K562 (cell line): ENCODE data around the gene ALDH3B2. TPM values are rescaled to one million over a fixed set of nuclear protein-coding genes. Genes with fewer than 3 reads are reported as not detected.
A peak's percentile ranks its signal among the peaks of the same experiment; 100 is the strongest.

ENCODE experiments used
- ATF4 ChIP-seq: fragments of 450-650 bp; formaldehyde crosslinking; IDR thresholded peaks from 2 replicates; pipeline ENCODE4 v1.4.0; 2022; ENCODE audit warnings: mild to moderate bottlenecking, moderate library complexity
- CBX3 ChIP-seq, 2 experiments: IDR thresholded peaks; 1 replicate in 1 of 2; 2 replicates in 1 of 2; pipeline ENCODE4 v1.6.1; 2012; ENCODE audit warnings: inconsistent platforms in 2 of 2, low read length in 2 of 2, borderline replicate concordance in 1 of 2, control low read depth in 1 of 2
- DEAF1 ChIP-seq: fragments of 450-650 bp; formaldehyde crosslinking; IDR thresholded peaks from 2 replicates; pipeline ENCODE4 v1.4.0; 2020; ENCODE audit warnings: mild to moderate bottlenecking, moderate library complexity
- FOSL1 ChIP-seq: fragments of 200-800 bp; sonication (Bioruptor generic); conservative IDR thresholded peaks from 2 replicates; pipeline ENCODE4 v1.6.1; 2016; ENCODE audit warnings: missing genetic modification characterization, missing compliant biosample characterization
- GATA2 ChIP-seq: sonication (generic); formaldehyde crosslinking; IDR thresholded peaks from 2 replicates; pipeline ENCODE4 v1.4.0; 2020; ENCODE audit warnings: mild to moderate bottlenecking, missing genetic modification reagents
- HES1 ChIP-seq: fragments of 450-650 bp; IDR thresholded peaks from 2 replicates; pipeline ENCODE4 v1.6.1; 2016; ENCODE audit warnings: low read depth, mild to moderate bottlenecking, moderate library complexity
- MEIS2 ChIP-seq: fragments of 450-650 bp; IDR thresholded peaks from 2 replicates; pipeline ENCODE4 v1.6.1; 2014; ENCODE audit warnings: mild to moderate bottlenecking; ENCODE audit not compliant: partially characterized antibody
- NKRF ChIP-seq: fragments of 450-650 bp; IDR thresholded peaks from 2 replicates; pipeline ENCODE4 v1.6.1; 2016; ENCODE audit warnings: borderline replicate concordance
- RB1 ChIP-seq: fragments of 450-650 bp; IDR thresholded peaks from 2 replicates; pipeline ENCODE4 v1.6.1; 2017; ENCODE audit warnings: low read depth, mild to moderate bottlenecking
- SMAD1 ChIP-seq: fragments of 150-350 bp; IDR thresholded peaks from 2 replicates; pipeline ENCODE4 v1.6.1; 2014; ENCODE audit warnings: low read length, low read depth; ENCODE audit not compliant: partially characterized antibody
- SMAD4 ChIP-seq: fragments of 250-450 bp; sonication (Bioruptor Pico); conservative IDR thresholded peaks from 2 replicates; pipeline ENCODE4 v1.8.0; 2021; ENCODE audit warnings: inconsistent platforms, mild to moderate bottlenecking, moderate library complexity
- UBTF ChIP-seq, 2 experiments: IDR thresholded peaks; 2 replicates each; pipeline ENCODE4 v1.6.1; 2012; ENCODE audit warnings: improper control_type of control experiment in 2 of 2, low read depth in 2 of 2, low read length in 2 of 2, borderline replicate concordance in 1 of 2
- ZNF12 ChIP-seq: sonication (generic); formaldehyde crosslinking; IDR thresholded peaks from 2 replicates; pipeline ENCODE4 v1.4.0; 2020; ENCODE audit warnings: mild to moderate bottlenecking, missing genetic modification reagents
- ZNF146 ChIP-seq: IDR thresholded peaks from one replicate; pipeline ENCODE4 v1.6.1; 2018; ENCODE audit warnings: missing compliant biosample characterization; ENCODE audit not compliant: unreplicated experiment
- ZNF175 ChIP-seq: fragments of 200-800 bp; sonication (Bioruptor generic); IDR thresholded peaks from 2 replicates; pipeline ENCODE4 v1.6.1; 2016; ENCODE audit warnings: low read depth, mild to moderate bottlenecking, missing genetic modification characterization, missing compliant biosample characterization
- ZNF316 ChIP-seq: fragments of 450-650 bp; IDR thresholded peaks from 2 replicates; pipeline ENCODE4 v1.6.1; 2016
- ZNF449 ChIP-seq: fragments of 250-450 bp; sonication (Bioruptor Pico); IDR thresholded peaks from 2 replicates; pipeline ENCODE4 v1.8.0; 2022; ENCODE audit warnings: moderate library complexity, mild to moderate bottlenecking, inconsistent platforms
- ZNF764 ChIP-seq: fragments of 250-450 bp; sonication (Bioruptor Pico); IDR thresholded peaks from 2 replicates; pipeline ENCODE4 v1.4.0; 2020; ENCODE audit warnings: low read depth, mild to moderate bottlenecking, moderate library complexity
- polyA plus RNA-seq, 8 experiments: library from polyadenylated mRNA; depleted of rRNA in 4 of 8; stranded (reverse) in 5 of 8; unstranded in 3 of 8; fragments of >200 nt; fragmentation: Nextera tagmentation in 2 of 8; fragmentation: Illumina TruSeq in 1 of 8; extraction: Ambion mirVana in 2 of 8; extraction: Trizol in 1 of 8; gene quantifications; 2 replicates each; pipeline versions ENCODE4 v1.2.1 to v1.2.3, GENCODE V29; 2011 to 2014; ENCODE audit warnings: inconsistent platforms in 1 of 8, missing spikeins in 1 of 8
- total RNA-seq, 7 experiments: library from RNA; depleted of rRNA in 6 of 7; stranded (reverse); fragments of >200 nt in 6 of 7; fragmentation: Illumina TruSeq in 2 of 7; extraction: Trizol in 2 of 7; gene quantifications; 2 replicates each; pipeline versions ENCODE4 v1.2.1 to v1.2.3, GENCODE V29; 2011 to 2021; ENCODE audit warnings: low replicate concordance in 1 of 7

The ALDH3B2 gene
- total and polyA plus RNA-seq, 9 of the 15 experiments (the other 6 are each of a cell fraction or from before 2014, with no cell fraction given): not detected

GRCh38 chr11:67656278-67656922 is 18.0 kb downstream of the ALDH3B2 start (continued):
- TF ChIP-seq NKRF: no peak
- TF ChIP-seq ZNF449 (CRISPR knock-in tag): no peak
- TF ChIP-seq UBTF (IDR thresholded peaks at IDR 0.05; ENCODE audit: borderline replicate concordance in 1 of 2, low read depth in 2 of 2, low read length in 2 of 2): no peak
- TF ChIP-seq FOSL1 (tag): peak; percentile 58
- TF ChIP-seq ZNF316: 0 out of 2 replicates have a peak, but pooled peaks have one; percentile 24
- no peak for TF ChIP-seq ZNF764
- TF ChIP-seq GATA2 (CRISPR knock-in tag): peak; percentile 19; the same call in 1 of the 2 replicates
- no peak for TF ChIP-seq SMAD1
- TF ChIP-seq RB1: no peak
- no peak for TF ChIP-seq DEAF1 (CRISPR knock-in tag)
- peak; percentile 35 for TF ChIP-seq MEIS2
- TF ChIP-seq ZNF12 (CRISPR knock-in tag): no peak
- no peak for TF ChIP-seq ZNF146 (CRISPR knock-in tag)
- no peak for TF ChIP-seq ATF4 (CRISPR knock-in tag)
- TF ChIP-seq HES1: peak; percentile 28; the same call in 1 of the 2 replicates
- peak in 1 of 2 experiments; percentile 92; a peak in 2 of 3 replicates for TF ChIP-seq CBX3 (IDR thresholded peaks at IDR 0.05; ENCODE audit: borderline replicate concordance in 1 of 2, low read length in 2 of 2)
- no peak for TF ChIP-seq ZNF175 (CRISPR knock-in tag)
- TF ChIP-seq SMAD4: peak; percentile 64
